Erythroblast (primary cell): ENCODE measurements around the gene GOLGA6L10.

Experiments
- GATA1 ChIP-seq: IDR thresholded peaks from 2 replicates; pipeline ENCODE4 v1.6.1; 2011; ENCODE audit warnings: low read depth, mild to moderate bottlenecking, control low read depth, low read length, moderate library complexity
- POLR2A ChIP-seq: IDR thresholded peaks from 2 replicates; pipeline ENCODE4 v1.6.1; 2011; ENCODE audit warnings: mild to moderate bottlenecking, low read length

- no peak for TF ChIP-seq GATA1
- TF ChIP-seq POLR2A, result no peak
Observed at GRCh38 chr15:82312586-82313349, 36.5 kb downstream of the GOLGA6L10 start.
